Bronchial epithelial cell (primary cell): ENCODE measurements around the gene CBL. TPM values are rescaled to one million over a fixed set of nuclear protein-coding genes. Genes with fewer than 3 reads are reported as not detected.
A peak's percentile ranks its signal among the peaks of the same experiment; 100 is the strongest.
"Not testable (repeated sequence)": the region's sequence is repeated elsewhere in the genome, so short reads cannot be mapped to it uniquely, and the experiment has no call there.

Source experiments
- DNase-seq: peaks from one replicate; pipeline ENCODE4 v3.0.0-alpha.2; 2010; ENCODE audit warnings: low read depth
- FAIRE-seq: peaks from 2 replicates; lab custom pipeline; 2011; peaks lifted over from hg19 to GRCh38; lab: Jason Lieb, UNC
- H3K27me3 ChIP-seq: 2 replicates; pipeline ENCODE4 v1.5.1; 2011; ENCODE audit warnings: low read length; ENCODE audit not compliant: control insufficient read depth, insufficient read depth
- H3K36me3 ChIP-seq: 2 replicates; pipeline ENCODE4 v1.5.1; 2011; ENCODE audit warnings: low read length; ENCODE audit not compliant: control insufficient read depth, insufficient read depth
- H3K4me3 ChIP-seq: 2 replicates; pipeline ENCODE4 v1.5.1; 2011; ENCODE audit warnings: mild to moderate bottlenecking, low read depth, low read length, control low read depth
- total RNA-seq: library from RNA; depleted of rRNA; stranded (reverse); fragments of >200 nt; gene quantifications from 2 replicates; pipeline ENCODE4 v1.2.1, GENCODE V29; 2014
- TF ChIP-seq, protein P1 (sequence below): IDR thresholded peaks from 2 replicates; pipeline ENCODE4 v1.5.1; 2011; ENCODE audit warnings: mild to moderate bottlenecking, moderate library complexity, low read length, control low read depth, inconsistent platforms; ENCODE audit not compliant: insufficient read depth, severe bottlenecking

The CBL gene
- total RNA-seq, 1 donor from 2014 or later = 5.5 TPM

DNA sequence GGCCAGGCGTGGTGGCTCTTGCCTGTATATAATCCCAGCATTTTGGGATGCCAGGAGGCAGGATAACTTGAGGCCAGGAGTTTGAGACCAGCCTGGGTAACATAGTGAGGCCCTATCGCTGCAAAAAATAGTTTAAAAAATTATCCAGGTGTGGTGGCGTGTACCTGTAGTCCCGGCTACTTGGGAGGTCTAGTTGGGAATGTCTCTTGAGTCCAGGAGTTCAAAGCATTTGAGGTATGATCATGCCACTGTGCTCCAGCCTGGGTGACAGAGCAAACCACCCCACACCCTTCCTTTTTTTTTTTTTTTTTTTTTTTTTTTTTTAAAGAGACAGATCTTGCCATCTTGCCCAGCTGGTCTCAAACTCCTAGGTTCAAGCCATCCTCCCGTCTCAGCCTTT, 16.8 kb downstream of the CBL start:
- no peaks in the 10 kb centered on the region for H3K27me3 ChIP-seq
- no peaks in the 10 kb centered on the region for H3K36me3 ChIP-seq
- H3K4me3 ChIP-seq = no peak overlapping the region
- DNase-seq (no peak), FAIRE-seq (no peak)
- TF ChIP-seq, protein P1, sequence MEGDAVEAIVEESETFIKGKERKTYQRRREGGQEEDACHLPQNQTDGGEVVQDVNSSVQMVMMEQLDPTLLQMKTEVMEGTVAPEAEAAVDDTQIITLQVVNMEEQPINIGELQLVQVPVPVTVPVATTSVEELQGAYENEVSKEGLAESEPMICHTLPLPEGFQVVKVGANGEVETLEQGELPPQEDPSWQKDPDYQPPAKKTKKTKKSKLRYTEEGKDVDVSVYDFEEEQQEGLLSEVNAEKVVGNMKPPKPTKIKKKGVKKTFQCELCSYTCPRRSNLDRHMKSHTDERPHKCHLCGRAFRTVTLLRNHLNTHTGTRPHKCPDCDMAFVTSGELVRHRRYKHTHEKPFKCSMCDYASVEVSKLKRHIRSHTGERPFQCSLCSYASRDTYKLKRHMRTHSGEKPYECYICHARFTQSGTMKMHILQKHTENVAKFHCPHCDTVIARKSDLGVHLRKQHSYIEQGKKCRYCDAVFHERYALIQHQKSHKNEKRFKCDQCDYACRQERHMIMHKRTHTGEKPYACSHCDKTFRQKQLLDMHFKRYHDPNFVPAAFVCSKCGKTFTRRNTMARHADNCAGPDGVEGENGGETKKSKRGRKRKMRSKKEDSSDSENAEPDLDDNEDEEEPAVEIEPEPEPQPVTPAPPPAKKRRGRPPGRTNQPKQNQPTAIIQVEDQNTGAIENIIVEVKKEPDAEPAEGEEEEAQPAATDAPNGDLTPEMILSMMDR = no peak

DNA sequence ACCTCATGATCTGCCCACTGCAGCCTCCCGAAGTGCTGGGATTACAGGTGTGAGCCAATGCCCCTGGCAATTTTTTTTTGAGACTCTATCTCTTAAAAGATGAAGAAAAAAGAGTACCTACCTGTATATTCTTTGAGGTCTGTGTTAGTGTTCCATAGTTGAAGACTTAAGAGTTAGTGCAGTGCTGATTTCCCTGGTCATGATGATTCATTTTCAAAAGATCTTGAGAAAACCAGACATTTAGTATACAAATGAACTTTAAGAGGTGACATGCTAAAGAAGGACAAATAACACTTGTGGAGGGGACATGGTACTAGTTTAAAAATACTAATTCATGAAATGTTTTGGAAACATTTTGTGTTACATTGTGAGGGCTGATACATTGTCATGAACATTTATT, 17.7 kb downstream of the CBL start:
- DNase-seq (no peak), FAIRE-seq (no peak)
- Histone ChIP-seq H3K4me3 (no peak overlapping the region), H3K36me3 (no peaks in the 10 kb centered on the region), H3K27me3 (no peaks in the 10 kb centered on the region)
- TF ChIP-seq, protein P1 = no peak

DNA sequence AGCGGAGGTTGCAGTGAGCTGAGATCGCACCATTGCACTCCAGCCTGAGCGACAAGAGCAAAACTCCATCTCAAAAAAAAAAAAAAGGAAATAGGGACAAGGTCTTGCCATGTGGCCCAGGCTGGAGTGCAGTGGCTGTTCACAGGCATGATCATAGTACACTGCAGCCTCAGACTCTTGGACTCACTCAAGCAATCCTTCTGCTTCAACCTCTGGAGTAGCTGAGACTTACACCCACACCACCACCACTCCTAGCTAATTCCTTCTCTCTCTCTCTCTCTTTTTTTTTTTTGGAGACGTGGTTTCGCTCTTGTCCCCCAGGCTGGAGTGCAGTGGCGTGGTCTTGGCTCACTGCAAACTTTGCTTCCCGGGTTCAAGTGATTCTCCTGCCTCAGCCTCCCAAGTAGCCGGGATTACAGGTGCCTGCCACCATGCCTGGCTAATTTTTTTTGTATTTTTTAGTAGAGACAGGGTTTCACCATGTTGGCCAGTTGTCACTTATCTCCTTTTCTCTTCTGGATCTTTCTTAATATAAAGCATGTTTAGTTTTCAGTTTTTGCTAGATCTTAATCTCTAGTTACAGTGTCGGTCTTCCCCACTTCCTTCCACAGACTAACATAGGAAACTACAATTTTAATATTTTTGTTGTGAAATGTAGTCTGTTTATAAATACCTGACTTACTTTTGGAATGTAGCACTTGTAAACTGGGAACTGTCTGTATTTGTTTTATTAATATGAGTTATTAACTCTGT, 22.6 kb downstream of the CBL start:
- not testable (repeated sequence) for DNase-seq, H3K36me3 ChIP-seq, H3K27me3 ChIP-seq, H3K4me3 ChIP-seq, FAIRE-seq

DNA sequence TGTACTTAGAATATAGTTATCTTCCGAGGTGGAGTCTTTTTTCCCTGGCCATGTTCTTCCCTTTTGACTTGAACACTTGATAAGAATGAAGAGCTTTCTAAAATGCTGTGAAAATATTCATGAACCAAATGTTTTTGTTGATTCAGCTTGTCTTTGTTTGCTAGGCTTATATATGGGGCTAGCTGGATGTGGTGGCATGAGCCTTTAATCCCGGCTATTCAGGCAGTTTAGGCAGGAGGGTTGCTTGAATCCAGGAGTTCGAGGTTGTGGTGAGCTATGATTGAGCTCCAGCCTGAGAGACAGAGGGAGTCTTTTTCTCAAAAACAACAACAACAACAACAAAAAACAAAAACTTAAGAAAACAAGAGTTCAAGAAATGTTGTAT, 23.1 kb downstream of the CBL start:
- H3K27me3 ChIP-seq = no peaks in the 10 kb centered on the region
- TF ChIP-seq, protein P1 = no peak
- DNase-seq (no peak), FAIRE-seq (no peak)
- no peak overlapping the region for H3K4me3 ChIP-seq
- peaks cover 6% of the 10 kb centered on the region for H3K36me3 ChIP-seq

DNA sequence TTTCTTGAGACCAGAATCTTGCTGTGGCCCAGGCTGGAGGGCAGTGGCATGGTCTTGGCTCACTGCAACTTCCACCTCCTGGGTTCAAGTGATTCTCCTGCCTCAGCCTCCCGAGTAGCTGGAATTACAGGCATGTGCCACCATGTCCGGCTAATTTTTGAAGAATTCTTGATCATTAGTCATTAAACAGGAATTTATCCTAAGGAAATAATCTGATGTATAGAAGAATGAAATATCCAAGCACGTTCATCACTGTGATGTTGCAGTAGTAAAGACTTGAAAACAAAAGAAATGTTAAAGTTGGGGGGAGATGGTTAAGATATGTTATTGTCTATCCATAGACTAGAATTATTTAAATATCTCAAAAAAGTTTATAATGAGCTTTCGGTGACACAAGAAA, 23.6 kb downstream of the CBL start:
- Histone ChIP-seq H3K4me3 (no peak overlapping the region), H3K36me3 (peaks cover 6% of the 10 kb centered on the region), H3K27me3 (no peaks in the 10 kb centered on the region)
- peak; percentile 52 for DNase-seq
- FAIRE-seq = no peak
- TF ChIP-seq, protein P1 = no peak

DNA sequence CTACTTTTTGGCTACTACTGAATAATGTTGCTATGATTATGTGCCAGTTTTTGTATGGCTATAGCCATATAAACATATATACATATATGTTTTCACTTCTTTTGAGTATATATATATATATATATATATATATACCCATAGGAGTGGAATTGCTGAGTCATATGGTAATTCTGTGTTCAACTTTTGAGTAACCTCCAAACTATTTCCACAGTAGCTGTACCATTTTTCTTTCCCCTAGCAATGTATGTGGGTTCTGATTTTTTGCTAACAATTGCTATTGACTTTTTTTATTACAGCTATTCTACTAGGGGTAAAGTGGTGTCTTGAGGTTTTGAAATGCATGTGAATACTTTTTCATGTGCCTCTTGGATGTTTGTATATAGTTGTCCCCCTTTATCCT, 30.4 kb downstream of the CBL start:
- peaks cover 6% of the 10 kb centered on the region for H3K36me3 ChIP-seq

More for the DNA sequence above, 30.4 kb downstream of the CBL start:
- TF ChIP-seq, protein P1 = no peak
- H3K27me3 ChIP-seq = no peaks in the 10 kb centered on the region
- H3K4me3 ChIP-seq = no peak overlapping the region
- DNase-seq = peak; percentile 55
- no peak for FAIRE-seq
